ENCODE measurements around the gene QSOX1.

Gene QSOX1

DNA sequence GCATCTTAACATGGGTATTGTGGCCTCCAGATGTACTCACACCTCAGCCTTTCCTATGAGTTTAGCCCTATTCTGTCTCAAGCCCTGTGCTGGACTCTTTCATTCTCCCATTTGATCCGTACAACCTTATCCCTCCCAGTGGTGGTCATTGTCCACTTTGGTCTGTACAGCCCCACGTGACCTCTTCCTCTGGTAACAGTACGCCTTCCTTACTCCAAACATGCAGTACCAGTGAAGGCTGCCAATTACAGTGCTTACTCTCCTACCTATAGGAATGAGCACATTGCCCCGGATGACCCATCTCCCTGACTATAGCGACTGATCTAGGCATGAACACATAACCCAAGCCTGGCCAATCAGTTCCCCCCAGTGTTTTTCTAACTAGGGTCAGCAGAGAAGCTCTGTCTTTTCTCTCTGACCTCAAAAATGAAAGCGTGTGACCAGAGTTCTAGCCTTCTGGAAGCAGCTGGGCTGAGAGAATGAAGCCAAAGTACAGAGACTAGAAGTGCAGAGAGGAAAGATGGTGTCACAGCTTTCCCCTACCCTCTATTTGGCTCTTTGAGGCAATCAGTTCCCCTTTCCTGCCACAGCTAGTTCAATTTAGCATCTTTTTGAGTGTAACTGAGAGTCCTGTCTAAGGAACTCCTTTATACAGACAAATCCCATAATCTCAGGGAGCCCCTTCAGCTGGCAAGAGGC is 9.9 kb upstream of the QSOX1 start:
- in situ Hi-C loops (cut with HindIII; ENCODE audit: low pct_ligation_motif_present, low pct_unique_long_range_greater_than_20kb, low sequenced_read_pairs) = no loop called here
- DNase-seq = no peak

DNA sequence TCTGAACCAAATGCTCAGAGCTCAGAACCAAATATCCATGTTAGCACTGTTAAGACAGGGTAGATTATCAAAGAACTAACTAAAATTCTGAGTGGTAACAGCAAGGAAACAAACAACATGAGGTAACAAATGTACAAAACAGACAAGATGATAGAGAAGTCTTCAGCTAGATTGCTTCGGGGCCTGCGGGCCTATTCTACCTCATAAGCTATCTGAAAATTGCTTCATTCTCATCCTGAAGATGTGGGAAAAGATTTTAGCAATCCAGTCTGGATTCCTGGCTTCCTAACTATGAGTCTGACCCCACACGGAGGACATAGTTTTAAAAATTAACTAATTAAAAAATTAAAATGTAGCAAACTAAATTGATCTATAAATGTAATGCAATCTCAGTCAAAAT is 9.2 kb upstream of the QSOX1 start:
- no peak for DNase-seq
- in situ Hi-C loops (cut with HindIII; ENCODE audit: low pct_ligation_motif_present, low pct_unique_long_range_greater_than_20kb, low sequenced_read_pairs) = no loop called here

DNA sequence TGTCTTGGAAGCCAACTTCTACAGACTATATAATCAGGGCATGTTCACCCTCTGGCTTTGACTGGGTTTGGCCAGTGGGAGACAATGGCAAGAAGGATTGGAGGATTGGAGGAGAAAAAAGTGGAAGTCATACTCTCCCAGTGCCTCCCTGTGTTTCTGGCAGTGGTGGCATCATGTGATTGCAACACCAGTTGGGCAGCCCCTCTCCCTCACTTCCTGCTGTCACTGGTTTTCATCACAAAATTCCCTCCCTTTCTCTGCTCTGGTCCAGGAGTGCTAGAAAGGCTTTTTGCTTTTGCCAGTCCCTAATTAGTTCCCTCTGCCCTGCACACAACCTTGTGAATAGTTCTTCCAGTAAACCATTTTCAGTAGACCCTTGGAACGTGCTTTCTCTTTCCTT is 3.7 kb upstream of the QSOX1 start:
- DNase-seq = no peak
- in situ Hi-C loops (cut with HindIII; ENCODE audit: low pct_ligation_motif_present, low pct_unique_long_range_greater_than_20kb, low sequenced_read_pairs) = no loop called here

DNA sequence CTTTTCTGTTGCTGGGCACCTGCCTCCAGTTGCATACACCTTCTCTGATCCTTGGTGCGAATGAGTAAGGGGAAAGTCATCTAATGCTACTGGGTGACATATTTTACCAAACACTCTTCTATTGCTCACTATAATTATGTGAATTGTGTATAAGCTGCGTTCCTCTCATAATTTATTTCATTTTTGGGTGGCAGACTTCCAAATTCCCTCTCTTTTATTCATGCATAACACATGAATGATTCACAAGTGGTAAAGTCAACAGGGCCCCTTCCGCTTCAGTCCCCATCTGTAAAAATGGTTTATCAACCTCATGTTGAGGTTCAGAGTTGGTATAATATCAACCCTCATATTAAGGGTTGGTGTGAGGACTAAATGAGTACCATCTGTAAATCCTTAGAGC is 3.2 kb upstream of the QSOX1 start:
- in situ Hi-C loops (cut with HindIII; ENCODE audit: low pct_ligation_motif_present, low pct_unique_long_range_greater_than_20kb, low sequenced_read_pairs) = no loop called here
- DNase-seq = peak; percentile 39

DNA sequence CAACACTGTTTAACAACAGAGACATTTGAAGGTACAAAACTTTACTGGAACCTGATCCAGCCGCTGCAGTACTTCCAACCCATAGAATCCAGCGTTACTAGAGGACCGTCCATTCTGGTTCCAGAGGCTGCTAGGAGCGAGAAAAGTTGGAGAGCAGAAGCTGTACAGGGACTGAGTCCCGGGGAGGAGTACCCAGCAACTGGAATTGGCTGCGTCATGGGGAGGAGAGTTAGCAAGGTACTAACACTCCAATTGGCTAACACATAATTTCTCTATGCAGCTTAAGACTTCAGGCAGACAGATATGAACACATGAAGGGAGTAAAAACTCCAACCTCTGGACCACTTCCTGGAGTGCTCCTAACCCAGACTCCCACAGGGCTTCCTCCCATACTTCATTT is 2.1 kb upstream of the QSOX1 start:
- in situ Hi-C loops (cut with HindIII; ENCODE audit: low pct_ligation_motif_present, low pct_unique_long_range_greater_than_20kb, low sequenced_read_pairs) = no loop called here
- DNase-seq = no peak

DNA sequence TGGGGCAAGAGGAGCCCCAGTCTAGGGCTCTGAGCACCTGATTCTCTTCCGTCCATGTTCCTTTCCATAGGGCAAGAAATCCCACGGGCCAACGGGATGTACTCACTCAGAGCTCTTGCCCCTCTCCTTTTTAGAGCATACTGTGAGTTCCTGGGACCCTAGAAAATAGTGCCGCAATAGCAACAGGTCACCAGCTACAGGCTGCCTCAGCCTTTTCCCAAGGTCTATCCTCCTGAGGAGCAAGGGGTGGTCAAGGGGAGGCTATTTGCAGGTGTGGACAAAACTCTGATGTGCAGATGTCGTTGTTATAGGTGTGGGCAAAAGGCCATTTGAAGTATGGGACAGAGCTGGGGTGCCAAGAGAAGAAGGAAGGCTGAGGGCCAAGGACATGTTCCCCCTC is 1.6 kb upstream of the QSOX1 start:
- DNase-seq = no peak
- in situ Hi-C loops (cut with HindIII; ENCODE audit: low pct_ligation_motif_present, low pct_unique_long_range_greater_than_20kb, low sequenced_read_pairs) = no loop called here

DNA sequence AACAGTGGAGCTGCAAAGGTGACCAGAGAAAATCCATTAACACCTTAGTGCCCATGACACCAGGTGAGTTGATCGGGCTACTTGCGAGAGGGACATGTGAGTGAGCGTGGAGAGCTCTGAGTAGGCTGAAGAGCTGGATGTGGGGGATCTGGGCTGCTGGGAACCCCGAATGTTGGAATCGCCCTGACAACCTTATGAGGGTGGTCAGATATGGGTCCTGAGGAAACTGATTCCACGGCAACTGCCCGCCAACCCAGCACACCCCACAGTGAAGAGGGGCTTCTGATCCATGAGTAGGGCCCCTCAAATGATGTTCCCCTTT is 705 bp upstream of the QSOX1 start:
- in situ Hi-C loops (cut with HindIII; ENCODE audit: low pct_ligation_motif_present, low pct_unique_long_range_greater_than_20kb, low sequenced_read_pairs) = no loop called here
- DNase-seq = no peak

DNA sequence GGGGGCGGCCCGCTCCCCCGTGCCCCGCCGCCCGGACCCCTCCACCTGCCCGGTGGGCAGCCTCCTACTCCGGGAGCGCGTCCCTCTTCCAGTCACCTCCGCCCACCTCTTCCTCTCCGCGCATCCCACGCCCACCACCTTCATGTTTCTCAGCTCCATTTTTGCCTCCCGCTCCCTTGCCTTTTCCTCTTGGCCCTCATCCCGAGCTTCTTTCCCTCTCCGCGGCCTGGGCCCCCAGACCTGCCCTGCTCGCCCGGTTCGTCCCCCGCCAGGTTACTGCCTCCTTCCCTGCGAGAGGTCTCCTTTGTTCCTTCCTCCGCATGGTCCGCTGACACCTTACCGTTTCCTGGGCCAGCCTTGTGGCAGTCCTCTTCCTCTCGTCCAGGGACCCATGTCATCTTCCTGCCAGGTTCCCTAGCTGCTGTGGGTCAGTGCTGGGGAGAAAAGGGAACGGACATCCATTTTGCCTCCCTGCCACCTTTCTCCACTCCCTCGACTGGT is 563 bp downstream of the QSOX1 start:
- peak; percentile 24 for DNase-seq
- in situ Hi-C loops (cut with HindIII; ENCODE audit: low pct_ligation_motif_present, low pct_unique_long_range_greater_than_20kb, low sequenced_read_pairs) = no loop called here

DNA sequence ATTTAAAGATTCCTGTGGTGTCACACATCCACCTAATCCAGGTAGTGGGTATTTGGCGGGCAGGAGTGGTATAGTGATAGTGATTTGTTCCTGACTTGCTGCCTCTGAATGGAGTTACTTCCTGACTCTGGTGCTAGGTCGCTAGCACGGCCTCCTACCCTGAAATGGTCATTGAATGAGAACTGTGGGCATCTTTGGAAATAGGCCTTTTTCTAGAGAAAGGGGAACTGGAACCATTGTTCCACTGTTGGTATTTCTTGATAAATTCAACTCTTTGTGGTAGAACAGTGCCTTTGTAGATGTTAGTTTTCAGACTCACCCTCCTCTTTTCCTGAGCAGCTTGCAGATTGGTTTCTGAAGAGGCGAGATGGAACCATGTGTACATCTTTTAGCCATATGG is 1.5 kb downstream of the QSOX1 start:
- no peak for DNase-seq
- in situ Hi-C loops (cut with HindIII; ENCODE audit: low pct_ligation_motif_present, low pct_unique_long_range_greater_than_20kb, low sequenced_read_pairs) = no loop called here

DNA sequence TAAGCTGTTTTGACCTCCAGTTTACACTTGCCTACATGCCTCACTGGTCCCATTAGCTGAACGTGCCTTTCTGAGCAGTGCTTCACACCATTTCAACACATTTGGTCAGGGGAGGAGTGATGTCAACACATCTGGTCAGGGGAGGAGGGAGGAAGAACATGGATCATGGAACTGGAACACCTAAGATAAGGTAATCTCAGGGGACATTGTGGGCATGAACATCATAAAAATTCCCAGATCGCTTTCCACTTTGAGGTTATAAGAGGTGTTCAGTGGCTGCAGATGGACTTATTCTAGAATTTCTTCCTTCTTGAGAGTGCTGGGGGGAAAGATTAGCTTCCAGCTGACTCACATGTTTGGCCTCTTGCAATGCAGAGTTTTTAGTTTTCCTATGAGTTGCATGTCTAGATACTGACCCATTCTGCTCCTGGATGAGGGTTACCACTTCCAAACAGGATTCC is 2.0 kb downstream of the QSOX1 start:
- in situ Hi-C loops (cut with HindIII; ENCODE audit: low pct_ligation_motif_present, low pct_unique_long_range_greater_than_20kb, low sequenced_read_pairs) = no loop called here
- no peak for DNase-seq

DNA sequence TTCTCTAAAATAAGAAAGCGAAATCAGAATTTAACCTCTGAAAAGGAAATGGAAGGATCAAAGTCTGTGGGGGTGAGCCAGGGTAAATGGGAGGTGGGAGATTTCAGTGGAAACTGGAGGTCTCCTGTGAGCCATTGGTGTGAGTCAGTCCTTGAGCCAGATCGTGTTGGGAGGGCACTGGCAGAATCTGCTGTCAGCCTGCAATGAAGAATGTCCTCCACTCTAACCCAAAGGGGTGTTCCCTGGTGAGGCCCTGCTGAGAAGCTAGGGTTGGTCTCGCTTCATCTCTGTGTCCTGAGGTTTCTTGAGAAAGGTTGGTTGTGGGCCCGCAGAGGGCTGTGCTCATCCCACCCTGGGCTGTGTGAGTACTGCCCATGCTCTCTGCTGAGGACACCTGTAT is 2.4 kb downstream of the QSOX1 start:
- no peak for DNase-seq
- in situ Hi-C loops (cut with HindIII; ENCODE audit: low pct_ligation_motif_present, low pct_unique_long_range_greater_than_20kb, low sequenced_read_pairs) = no loop called here

DNA sequence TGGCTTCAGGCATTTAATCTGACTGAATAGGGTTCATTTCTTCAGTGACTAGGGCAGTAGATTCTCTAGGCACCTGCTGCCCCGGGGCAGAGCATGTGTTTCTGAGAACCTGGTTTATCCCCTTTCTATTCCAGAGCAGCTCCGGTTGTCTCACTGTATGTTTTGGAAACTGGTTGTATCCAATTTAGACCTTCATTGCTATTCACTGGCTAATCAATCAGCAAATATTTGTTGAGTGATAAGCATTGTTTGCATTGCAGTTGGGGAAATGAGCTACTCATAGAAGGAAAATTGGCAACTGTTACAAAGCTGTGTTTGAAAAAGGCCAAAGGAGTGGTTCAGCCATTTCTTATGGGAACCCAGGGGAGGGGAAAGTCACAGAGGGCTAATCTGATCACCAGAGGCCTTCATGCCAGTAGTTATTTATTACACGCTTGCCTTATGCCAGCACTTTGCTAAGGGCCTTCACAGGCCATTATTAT is 2.9 kb downstream of the QSOX1 start:
- no peak for DNase-seq
- in situ Hi-C loops (cut with HindIII; ENCODE audit: low pct_ligation_motif_present, low pct_unique_long_range_greater_than_20kb, low sequenced_read_pairs) = no loop called here

DNA sequence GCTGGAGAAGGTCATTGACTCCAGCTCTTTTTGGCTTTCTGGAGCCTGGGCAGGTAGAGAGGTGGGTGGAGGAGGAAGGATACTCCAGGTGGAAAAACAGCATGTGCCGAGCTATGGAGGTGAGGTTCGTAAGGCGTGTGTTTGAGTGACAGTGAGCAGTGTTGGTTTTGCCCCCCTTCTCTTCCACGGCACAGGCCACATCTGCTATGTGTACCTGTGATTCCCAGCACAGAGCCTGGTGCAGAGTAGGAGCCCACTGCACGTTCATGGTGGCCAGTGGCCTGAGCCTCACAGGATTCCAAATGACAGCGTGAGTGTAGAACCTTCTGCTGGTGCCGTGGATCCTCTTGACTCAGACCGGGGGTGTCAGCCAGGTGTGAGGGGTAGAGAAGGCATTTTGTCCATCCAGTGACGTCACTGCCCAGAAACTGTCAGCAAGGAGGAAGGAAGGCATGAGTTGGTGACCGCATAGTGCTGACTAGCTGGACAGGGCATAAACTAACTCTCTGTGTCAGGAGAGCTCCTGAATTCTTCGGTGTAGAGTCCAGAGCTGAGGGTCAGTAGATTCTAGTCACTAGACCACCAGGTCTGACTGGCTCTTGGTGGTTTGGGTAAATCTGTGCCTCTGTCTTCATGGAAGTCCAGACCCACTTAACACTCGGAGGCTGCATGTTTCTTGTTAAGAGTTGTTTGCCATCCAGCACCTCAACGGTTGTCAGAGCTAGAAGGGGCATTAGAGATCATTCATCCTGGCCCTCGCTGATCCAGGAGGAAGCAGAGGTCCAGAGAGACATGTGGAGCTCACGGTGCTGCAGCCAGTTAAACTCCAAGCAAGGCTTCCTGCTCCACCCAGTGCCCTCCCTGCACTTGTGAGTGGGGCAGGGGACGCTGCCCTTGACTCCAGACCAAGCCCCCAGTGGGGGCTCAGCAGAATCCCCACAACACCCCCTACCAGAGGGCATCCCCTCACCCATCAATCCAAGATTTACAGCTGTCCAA is 3.8 kb downstream of the QSOX1 start:
- in situ Hi-C loops (cut with HindIII; ENCODE audit: low pct_ligation_motif_present, low pct_unique_long_range_greater_than_20kb, low sequenced_read_pairs) = no loop called here

DNA sequence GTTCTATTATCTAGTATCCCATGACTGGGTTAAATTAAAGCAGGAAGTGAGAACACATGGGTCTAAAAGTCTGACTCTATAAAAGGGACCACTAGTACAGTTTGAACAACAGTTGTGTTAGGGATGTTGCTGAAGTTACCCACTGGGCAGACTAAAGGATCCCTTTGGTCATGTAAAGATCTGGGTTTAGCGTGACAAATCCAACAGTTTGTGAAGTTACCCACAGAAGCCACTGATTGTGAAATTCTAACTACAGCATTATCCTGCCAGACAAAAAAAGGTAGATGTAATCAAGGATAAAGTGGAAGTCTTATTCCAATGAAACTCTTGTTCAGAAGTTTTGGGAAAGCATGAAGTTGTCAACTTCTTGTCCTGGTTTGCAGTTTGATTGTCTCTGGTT is 5.7 kb downstream of the QSOX1 start:
- in situ Hi-C loops (cut with HindIII; ENCODE audit: low pct_ligation_motif_present, low pct_unique_long_range_greater_than_20kb, low sequenced_read_pairs) = no loop called here

More for the DNA sequence above, 3.8 kb downstream of the QSOX1 start:
- no peak for DNase-seq

DNA sequence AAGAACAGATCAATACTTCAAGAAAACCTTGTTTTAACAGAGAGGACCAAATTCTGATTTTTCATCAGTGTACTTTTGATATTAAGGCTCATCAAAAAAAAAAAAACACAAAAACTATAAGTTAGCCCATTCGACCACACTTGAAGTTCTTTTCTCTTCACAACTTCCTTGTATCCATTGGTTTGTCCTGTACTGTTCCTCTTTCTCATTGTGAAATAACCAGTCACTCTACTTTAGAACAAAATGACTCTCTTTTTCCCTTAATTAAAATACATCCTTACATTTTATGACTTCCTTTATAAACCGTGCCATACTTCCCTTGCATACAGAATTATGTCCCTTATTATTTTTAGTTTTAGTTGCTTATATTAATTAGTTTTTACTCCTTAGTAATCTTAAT is 8.4 kb downstream of the QSOX1 start:
- in situ Hi-C loops (cut with HindIII; ENCODE audit: low pct_ligation_motif_present, low pct_unique_long_range_greater_than_20kb, low sequenced_read_pairs) = no loop called here
- DNase-seq = no peak

More for the DNA sequence above, 5.7 kb downstream of the QSOX1 start:
- no peak for DNase-seq

DNA sequence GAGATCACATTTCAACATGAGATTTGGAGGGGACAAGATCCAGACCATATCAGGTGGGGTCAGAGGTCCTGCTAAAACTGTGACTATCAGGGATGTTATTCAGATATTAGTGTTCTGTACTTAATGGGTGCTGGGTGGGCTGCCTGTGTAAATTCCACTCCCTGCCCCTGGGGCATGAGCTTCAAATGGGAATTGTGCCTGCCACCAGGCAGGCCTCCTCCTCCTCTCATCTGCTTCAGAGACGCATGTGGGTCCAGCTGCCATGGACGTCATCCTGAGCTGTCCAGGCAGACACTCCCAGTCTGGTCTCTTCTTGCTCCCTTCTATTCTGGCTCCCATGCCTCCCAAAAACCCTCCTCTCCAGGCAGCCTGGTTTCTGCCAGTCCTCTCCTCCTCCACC is 10.4 kb downstream of the QSOX1 start:
- DNase-seq = no peak
- in situ Hi-C loops (cut with HindIII; ENCODE audit: low pct_ligation_motif_present, low pct_unique_long_range_greater_than_20kb, low sequenced_read_pairs) = no loop called here

DNA sequence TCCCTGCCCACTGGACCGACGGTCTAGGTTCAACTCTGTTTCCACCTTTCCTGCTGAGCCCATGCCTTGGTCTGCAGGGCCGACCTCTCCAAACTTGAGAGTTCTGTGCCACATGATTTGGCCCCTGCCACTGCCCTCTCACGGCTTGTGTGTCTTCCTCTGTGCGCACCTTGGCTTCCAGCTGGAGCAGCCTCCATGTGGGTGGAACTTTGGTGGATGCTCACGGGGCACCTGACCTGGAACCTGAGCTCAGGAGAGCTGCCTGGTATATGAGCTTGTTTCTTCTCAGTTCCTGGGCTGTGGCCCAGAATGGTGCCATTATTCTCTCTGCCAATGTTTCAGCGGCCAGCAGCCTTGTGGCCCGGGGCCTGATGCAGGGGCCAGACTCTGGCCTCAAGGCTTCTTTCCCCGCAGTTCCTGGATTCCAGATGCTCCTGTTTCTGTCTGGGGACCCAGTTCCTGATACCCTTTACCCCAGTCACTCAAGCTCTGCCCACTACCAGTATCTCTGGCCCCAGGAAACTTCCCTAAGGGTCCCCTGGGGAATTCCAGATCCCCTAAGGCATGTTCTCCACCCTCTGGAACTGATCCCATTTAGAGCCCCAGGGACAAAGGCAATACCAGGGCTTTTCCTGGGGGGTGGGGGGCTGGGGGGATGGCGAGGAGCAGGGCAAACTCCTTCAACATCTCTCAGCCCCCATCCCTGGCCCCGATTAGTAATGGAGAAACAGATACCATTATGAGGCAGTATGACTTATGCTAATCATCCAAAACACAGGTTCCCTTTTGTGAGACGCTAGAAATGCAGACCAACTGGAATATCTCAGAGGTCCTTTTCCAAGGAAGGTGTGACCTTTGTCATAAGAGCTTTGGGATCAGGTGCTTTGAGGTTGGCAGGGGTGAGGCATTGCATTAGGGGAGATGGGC is 11.1 kb downstream of the QSOX1 start:
- in situ Hi-C loops (cut with HindIII; ENCODE audit: low pct_ligation_motif_present, low pct_unique_long_range_greater_than_20kb, low sequenced_read_pairs) = no loop called here
- DNase-seq = no peak

DNA sequence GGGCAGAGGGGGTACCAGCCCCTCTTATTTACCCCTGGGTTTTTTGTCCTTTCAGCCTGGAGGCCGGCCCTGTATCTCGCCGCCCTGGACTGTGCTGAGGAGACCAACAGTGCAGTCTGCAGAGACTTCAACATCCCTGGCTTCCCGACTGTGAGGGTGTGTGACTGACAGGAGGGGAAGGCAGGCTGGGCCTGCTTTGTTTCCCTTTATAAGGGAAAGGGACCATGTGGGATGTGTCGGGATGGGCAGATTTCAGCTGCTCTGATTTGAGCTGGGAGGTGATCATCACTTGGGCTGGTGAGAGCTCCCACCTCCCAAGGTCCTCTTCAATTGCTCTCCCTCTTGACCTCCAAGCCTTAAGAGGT is 11.7 kb downstream of the QSOX1 start:
- in situ Hi-C loops (cut with HindIII; ENCODE audit: low pct_ligation_motif_present, low pct_unique_long_range_greater_than_20kb, low sequenced_read_pairs) = no loop called here
- DNase-seq = no peak
